MCF 10A (cell line): ENCODE results near the gene SCYGR1. TPM values are rescaled to one million over a fixed set of nuclear protein-coding genes. Genes with fewer than 3 reads are reported as not detected.

ENCODE experiments used
- BruUV-seq: library from RNA; stranded (reverse); fragments of 400-500 nt; replicated peaks from 2 replicates; lab custom pipeline; 2021; lab: Mats Ljungman, UMichigan
- CTCF ChIA-PET: fragments of 300-600 bp; sonication (Branson Sonifier 250); formaldehyde crosslinking; extraction: SDS; loops from one replicate; lab custom pipeline; 2021; ENCODE audit warnings: antibody characterized with exemption, inconsistent platforms; lab: Yijun Ruan, JAX
- POLR2A ChIA-PET: fragments of 300-600, 350-650 bp; sonication (Branson Sonifier 250); formaldehyde crosslinking; extraction: SDS; loops from one replicate; lab custom pipeline; 2020; ENCODE audit warnings: antibody characterized with exemption, inconsistent platforms; lab: Yijun Ruan, JAX
- DNase-seq: peaks from one replicate; pipeline ENCODE4 v3.0.0-alpha.2; 2018; ENCODE audit not compliant: unreplicated experiment
- H3K27ac Mint-ChIP-seq: one replicate; pipeline ENCODE4 v1.8.0; 2022; ENCODE audit warnings: mild to moderate bottlenecking, low read depth, mixed read lengths; ENCODE audit not compliant: unreplicated experiment
- H3K27me3 Mint-ChIP-seq: one replicate; pipeline ENCODE4 v1.8.0; 2022; ENCODE audit warnings: mixed read lengths; ENCODE audit not compliant: insufficient read depth, unreplicated experiment
- H3K36me3 Mint-ChIP-seq: one replicate; pipeline ENCODE4 v1.8.0; 2022; ENCODE audit warnings: mild to moderate bottlenecking, moderate library complexity, mixed read lengths; ENCODE audit not compliant: insufficient read depth, unreplicated experiment
- H3K4me1 Mint-ChIP-seq: one replicate; pipeline ENCODE4 v1.8.0; 2022; ENCODE audit warnings: mixed read lengths; ENCODE audit not compliant: insufficient read depth, unreplicated experiment
- H3K4me3 Mint-ChIP-seq: one replicate; pipeline ENCODE4 v1.8.0; 2022; ENCODE audit warnings: mild to moderate bottlenecking, moderate library complexity, mixed read lengths; ENCODE audit not compliant: unreplicated experiment
- H3K9me3 Mint-ChIP-seq: one replicate; pipeline ENCODE4 v1.8.0; 2022; ENCODE audit warnings: mixed read lengths; ENCODE audit not compliant: unreplicated experiment
- intact Hi-C: fragments of 100-400 bp; cut with micrococcal nuclease; formaldehyde crosslinking; loops from 2 replicates; pipeline ENCODE4 v1.14.1; 2022
- total RNA-seq: library from RNA; stranded (reverse); gene quantifications from 2 replicates; pipeline ENCODE4 v1.2.3, GENCODE V29; 2022
- TF ChIP-seq, protein P1 (sequence below): fragments of 200-600 bp; IDR thresholded peaks from one replicate; pipeline ENCODE4 v1.8.0; 2022; ENCODE audit warnings: antibody characterized with exemption, mild to moderate bottlenecking; ENCODE audit not compliant: unreplicated experiment

The SCYGR1 gene
- total RNA-seq, 1 experiment from 2014 or later = not detected

DNA sequence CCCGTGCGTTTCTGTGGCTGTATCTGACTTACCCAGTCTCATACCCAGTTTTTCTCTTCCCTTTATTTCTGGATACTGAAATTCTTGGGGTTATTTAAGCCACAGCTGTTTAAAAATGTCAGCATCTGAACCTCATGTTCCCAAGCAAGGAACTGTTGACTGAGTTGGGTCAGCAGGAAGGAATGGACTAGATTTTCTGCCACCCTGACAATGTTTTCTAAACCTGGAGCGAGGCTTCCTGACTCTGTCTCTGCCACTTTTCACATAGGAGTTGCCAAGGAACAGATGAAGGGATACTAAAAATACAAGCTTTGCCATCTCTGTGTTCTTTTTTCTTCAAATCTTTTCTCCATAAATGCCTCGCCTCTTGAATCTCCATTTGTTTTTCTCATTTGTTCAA lies 29.0 kb upstream of the SCYGR1 start:
- intact Hi-C loops = no loop called here
- POLR2A ChIA-PET = no interaction called here
- TF ChIP-seq, protein P1, sequence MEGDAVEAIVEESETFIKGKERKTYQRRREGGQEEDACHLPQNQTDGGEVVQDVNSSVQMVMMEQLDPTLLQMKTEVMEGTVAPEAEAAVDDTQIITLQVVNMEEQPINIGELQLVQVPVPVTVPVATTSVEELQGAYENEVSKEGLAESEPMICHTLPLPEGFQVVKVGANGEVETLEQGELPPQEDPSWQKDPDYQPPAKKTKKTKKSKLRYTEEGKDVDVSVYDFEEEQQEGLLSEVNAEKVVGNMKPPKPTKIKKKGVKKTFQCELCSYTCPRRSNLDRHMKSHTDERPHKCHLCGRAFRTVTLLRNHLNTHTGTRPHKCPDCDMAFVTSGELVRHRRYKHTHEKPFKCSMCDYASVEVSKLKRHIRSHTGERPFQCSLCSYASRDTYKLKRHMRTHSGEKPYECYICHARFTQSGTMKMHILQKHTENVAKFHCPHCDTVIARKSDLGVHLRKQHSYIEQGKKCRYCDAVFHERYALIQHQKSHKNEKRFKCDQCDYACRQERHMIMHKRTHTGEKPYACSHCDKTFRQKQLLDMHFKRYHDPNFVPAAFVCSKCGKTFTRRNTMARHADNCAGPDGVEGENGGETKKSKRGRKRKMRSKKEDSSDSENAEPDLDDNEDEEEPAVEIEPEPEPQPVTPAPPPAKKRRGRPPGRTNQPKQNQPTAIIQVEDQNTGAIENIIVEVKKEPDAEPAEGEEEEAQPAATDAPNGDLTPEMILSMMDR = no peak

DNA sequence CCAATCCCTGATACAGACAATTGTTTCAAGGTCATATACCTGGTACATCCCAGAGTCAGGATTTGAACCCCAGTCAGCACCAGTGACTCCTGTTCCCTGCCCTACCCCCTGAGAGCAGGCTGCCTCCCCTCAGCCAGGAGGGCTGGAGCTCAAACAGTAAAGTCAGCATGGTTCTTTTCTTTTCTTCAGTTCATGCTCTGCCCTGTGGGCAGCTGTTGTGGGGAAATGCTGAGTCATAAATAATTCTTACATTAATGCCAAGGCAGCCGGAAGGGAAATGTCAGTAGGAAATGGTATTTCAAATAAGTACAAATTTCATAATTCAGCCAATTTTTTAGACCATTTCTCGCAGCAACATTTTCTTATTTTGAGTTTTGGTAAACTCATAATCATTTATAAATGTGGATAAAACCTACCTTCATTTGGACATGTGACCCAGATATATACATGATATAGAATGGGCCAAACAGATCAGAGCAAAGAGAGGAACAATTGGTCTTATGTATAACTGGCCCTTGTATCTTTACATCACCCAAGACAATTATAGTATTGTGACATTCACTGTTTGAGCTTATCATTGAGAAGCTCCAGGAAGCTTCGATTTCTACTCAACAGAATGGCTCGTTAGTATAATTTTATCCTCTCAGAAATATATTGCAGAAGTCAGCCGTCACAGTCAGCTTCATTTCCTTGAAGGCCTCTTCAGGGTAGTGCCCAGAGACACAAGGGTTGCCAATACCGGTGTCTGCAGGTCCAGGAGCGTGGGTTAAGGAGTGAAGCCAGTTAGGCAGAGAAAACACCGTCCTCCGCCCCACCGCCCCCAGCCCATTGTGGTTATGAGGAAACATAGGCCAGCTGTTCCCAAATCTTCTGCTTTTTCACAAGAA lies 28.0 kb upstream of the SCYGR1 start:
- H3K9me3 Mint-ChIP-seq = no peaks in the 10 kb centered on the region
- peak overlapping the region; percentile 79 for H3K27ac Mint-ChIP-seq
- H3K4me1 Mint-ChIP-seq = peaks cover 42% of the 10 kb centered on the region
- TF ChIP-seq, protein P1 = no peak
- no TSS peak for BruUV-seq
- peak; percentile 91 for DNase-seq
- ChIA-PET POLR2A (interaction anchor here (0.7 to 2.0 kb wide), 9 partner anchors 9 to 401 kb away, joined by 3 to 13 read pairs (median 3); partner anchors contain the start of gene MFF), CTCF (interaction anchor here (1.0 to 1.6 kb wide), 4 partner anchors 10 to 350 kb away, joined by 3 to 9 read pairs (median 5); no protein-coding TSS in a partner anchor)
- intact Hi-C loops = no loop called here
- H3K4me3 Mint-ChIP-seq = peak overlapping the region; percentile 21
- H3K27me3 Mint-ChIP-seq = no peaks in the 10 kb centered on the region
- peaks cover 4% of the 10 kb centered on the region for H3K36me3 Mint-ChIP-seq

More for the DNA sequence above, 29.0 kb upstream of the SCYGR1 start:
- CTCF ChIA-PET = no interaction called here
- peaks cover 33% of the 10 kb centered on the region for H3K4me1 Mint-ChIP-seq
- no TSS peak for BruUV-seq
- H3K27ac Mint-ChIP-seq = peak overlapping the region; percentile 63
- no peak for DNase-seq
- H3K27me3 Mint-ChIP-seq = no peaks in the 10 kb centered on the region
- H3K36me3 Mint-ChIP-seq = peaks cover 4% of the 10 kb centered on the region
- H3K9me3 Mint-ChIP-seq = no peaks in the 10 kb centered on the region
- H3K4me3 Mint-ChIP-seq = no peak overlapping the region

DNA sequence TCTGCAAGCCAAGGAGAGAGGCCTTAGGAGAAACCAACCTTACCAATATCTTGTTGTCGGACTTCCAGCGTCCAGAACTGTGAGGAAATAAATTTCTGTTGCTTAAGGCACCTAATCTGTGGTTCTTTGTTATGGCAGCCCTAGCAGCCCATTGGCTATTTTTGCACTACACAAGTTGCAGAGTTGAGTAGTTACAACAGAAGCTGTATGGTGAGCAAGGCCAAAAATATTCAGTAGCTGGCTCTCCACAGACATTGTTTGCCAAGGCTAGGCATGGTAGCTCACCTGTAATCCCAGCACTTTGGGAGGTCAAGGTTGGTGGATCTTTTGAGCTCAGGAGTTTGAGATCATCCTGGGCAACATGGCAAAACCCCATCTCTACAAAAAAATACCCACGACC lies 27.1 kb upstream of the SCYGR1 start:
- ChIA-PET POLR2A (interaction anchor here (0.6 to 2.0 kb wide), 12 partner anchors 8 to 402 kb away, joined by 3 to 13 read pairs (median 3); partner anchors contain the start of gene MFF), CTCF (interaction anchor here (0.7 to 1.6 kb wide), 4 partner anchors 9 to 56 kb away, joined by 3 to 7 read pairs (median 3); no protein-coding TSS in a partner anchor)
- peaks cover 4% of the 10 kb centered on the region for H3K36me3 Mint-ChIP-seq
- no peaks in the 10 kb centered on the region for H3K27me3 Mint-ChIP-seq
- peak overlapping the region; percentile 21 for H3K4me3 Mint-ChIP-seq
- DNase-seq = peak; percentile 96
- H3K9me3 Mint-ChIP-seq = no peaks in the 10 kb centered on the region
- intact Hi-C loops = no loop called here
- peaks cover 43% of the 10 kb centered on the region for H3K4me1 Mint-ChIP-seq
- TF ChIP-seq, protein P1 = no peak
- BruUV-seq = no TSS peak
- H3K27ac Mint-ChIP-seq = peak overlapping the region; percentile 79

DNA sequence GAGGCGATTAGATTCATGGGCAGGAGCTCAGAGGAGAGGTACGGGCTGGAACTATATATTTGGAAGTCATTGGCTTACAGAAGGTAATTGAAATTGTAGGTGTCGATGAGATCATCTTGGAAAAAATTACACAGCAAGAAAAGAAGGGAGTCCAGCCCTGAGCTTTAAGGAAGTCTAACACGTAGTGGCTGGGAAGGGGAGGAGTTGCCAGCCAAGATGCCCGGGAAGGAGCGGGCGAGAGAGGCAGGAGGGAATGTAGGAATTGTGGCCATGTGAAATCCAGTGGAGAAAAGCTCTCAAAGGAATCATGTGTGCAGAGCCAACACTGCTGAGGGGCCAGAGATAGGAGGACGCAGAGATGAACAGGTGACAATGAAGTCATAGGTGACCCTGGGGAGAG lies 25.6 kb upstream of the SCYGR1 start:
- TF ChIP-seq, protein P1 = no peak
- no TSS peak for BruUV-seq

More for the DNA sequence above, 25.6 kb upstream of the SCYGR1 start:
- intact Hi-C loops = no loop called here
- H3K4me1 Mint-ChIP-seq = peaks cover 43% of the 10 kb centered on the region
- peak overlapping the region; percentile 86 for H3K27ac Mint-ChIP-seq
- no peak for DNase-seq
- POLR2A ChIA-PET = interaction anchor here (0.8 to 1.1 kb wide), 2 partner anchors 53 to 58 kb away, joined by 3 to 5 read pairs; partner anchors contain the start of gene AGFG1
- H3K27me3 Mint-ChIP-seq = no peaks in the 10 kb centered on the region
- no peak overlapping the region for H3K4me3 Mint-ChIP-seq
- H3K9me3 Mint-ChIP-seq = no peaks in the 10 kb centered on the region
- CTCF ChIA-PET = interaction anchor here (0.9 kb wide), 1 partner anchor 57 kb away, joined by 4 read pairs; no protein-coding TSS in a partner anchor
- H3K36me3 Mint-ChIP-seq = peaks cover 4% of the 10 kb centered on the region
